Measurements from ENCODE around the gene AHCTF1. TPM values are rescaled to one million over a fixed set of nuclear protein-coding genes. Genes with fewer than 3 reads are reported as not detected.

Gene AHCTF1, protein sequence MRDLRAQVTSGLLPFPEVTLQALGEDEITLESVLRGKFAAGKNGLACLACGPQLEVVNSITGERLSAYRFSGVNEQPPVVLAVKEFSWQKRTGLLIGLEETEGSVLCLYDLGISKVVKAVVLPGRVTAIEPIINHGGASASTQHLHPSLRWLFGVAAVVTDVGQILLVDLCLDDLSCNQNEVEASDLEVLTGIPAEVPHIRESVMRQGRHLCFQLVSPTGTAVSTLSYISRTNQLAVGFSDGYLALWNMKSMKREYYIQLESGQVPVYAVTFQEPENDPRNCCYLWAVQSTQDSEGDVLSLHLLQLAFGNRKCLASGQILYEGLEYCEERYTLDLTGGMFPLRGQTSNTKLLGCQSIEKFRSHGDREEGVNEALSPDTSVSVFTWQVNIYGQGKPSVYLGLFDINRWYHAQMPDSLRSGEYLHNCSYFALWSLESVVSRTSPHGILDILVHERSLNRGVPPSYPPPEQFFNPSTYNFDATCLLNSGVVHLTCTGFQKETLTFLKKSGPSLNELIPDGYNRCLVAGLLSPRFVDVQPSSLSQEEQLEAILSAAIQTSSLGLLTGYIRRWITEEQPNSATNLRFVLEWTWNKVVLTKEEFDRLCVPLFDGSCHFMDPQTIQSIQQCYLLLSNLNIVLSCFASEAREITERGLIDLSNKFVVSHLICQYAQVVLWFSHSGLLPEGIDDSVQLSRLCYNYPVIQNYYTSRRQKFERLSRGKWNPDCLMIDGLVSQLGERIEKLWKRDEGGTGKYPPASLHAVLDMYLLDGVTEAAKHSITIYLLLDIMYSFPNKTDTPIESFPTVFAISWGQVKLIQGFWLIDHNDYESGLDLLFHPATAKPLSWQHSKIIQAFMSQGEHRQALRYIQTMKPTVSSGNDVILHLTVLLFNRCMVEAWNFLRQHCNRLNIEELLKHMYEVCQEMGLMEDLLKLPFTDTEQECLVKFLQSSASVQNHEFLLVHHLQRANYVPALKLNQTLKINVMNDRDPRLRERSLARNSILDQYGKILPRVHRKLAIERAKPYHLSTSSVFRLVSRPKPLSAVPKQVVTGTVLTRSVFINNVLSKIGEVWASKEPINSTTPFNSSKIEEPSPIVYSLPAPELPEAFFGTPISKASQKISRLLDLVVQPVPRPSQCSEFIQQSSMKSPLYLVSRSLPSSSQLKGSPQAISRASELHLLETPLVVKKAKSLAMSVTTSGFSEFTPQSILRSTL (N-terminal part only)
- 28.4 and 30.1 TPM in 2 replicates for total RNA-seq (2014; rRNA removed; shearing (Covaris generic))
- polyA plus RNA-seq (2015; cell fraction: cytosol; rRNA removed): 15.3 and 20.9 TPM in 2 replicates
- 62.2 and 63.6 TPM in 2 replicates for polyA plus RNA-seq (2015; cell fraction: nucleus; rRNA removed)

DNA sequence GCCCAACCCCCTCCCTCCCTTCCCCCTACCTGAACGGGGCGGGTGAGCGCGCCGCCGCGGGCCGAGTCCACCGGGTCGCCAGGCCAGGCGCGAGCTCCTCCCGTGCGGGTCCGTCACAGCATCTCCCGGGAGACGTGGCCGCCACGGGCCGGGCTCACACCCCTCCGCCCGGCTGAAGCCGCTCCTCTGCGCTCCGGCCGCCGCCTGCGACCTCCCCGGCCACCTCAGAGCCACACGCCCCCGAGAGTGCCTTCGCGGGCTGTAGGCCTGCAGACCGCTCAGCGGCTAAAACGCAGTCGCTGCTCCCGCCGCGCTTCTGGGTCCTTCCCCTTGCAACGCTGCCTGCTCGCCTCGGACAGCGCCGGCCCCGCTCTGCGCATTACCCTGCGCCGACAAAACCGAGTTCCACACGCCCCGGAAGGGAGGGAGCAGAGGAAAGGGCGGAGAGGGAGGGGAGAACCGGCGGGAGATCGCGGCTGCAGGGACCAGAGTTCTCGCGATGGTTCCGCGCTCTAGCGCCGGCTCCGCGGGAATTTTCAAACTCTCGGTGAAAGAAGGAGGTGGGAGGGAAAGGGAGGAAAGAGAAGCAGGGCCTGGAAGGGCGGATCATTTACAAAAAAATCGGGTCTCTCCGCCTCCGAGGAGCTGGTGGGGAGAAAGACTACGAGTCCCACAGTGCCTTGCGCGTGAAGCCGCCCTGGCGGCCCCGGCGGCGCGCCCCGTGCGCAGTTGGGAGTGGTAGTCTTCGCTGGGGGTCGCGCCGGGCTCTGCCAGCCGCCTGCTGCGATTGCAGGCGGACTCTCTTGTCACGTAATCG, at the start of gene AHCTF1:
AHCTF1 (minus strand) TSS at position 400 of the 817 bp plus-strand sequence. CDS start 13,578 bp downstream, outside the sequence.
- peak; percentile 97 for DNase-seq (ENCODE audit: low read depth)

DNA sequence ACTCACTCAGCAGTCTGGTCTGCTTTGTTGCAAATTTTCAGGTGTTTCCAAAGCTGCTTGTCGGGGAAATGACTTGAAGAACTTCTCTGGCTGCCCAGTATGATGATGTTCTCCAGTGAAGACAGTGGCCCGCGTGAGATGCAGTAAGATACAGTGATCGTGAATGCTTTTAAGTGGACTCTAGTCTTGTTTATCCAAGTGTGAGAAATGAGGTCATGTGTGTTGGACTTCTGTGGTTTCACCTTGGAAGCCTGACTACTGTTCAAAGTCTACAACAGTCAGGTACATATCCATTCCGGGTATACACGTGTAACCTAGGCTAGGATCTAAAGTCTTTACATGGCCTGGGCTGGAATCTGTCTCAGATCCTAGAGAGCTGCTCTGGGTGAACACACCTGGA, 47.0 kb upstream of the AHCTF1 start:
- no peak for DNase-seq (ENCODE audit: low read depth)

- DNase-seq (ENCODE audit: low read depth): no peak
These were observed 46.5 kb upstream of the AHCTF1 start for GRCh38 chr1:246978281-246978680.

DNA sequence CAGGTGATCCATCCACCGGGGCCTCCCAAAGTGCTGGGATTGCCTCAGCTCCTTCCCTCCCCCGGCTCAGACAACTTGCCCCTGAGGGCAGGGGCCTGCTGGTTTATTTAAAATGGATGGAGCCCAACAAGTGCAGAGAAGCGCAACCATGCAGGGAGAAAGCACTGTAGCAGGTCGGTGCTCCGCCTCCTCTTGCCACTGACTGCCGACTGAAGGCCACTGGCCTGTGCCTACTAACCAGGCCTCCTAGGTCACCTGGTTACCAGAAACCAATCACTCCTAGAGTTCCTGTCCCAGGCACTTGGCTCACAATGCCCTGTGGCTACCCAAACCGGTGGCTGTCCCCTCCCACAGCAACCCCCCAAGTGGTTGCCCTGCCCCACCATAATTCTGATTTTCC, 40.2 kb upstream of the AHCTF1 start:
- no peak for DNase-seq (ENCODE audit: low read depth)

GRCh38 chr1:246971090-246971721, 39.5 kb upstream of the AHCTF1 start:
- peak; percentile 34 for DNase-seq (ENCODE audit: low read depth)

- DNase-seq (ENCODE audit: low read depth): no peak
These were observed 37.9 kb upstream of the AHCTF1 start for GRCh38 chr1:246969621-246970020.

- DNase-seq (ENCODE audit: low read depth): no peak
These were observed 34.8 kb upstream of the AHCTF1 start for GRCh38 chr1:246966502-246966901.

GRCh38 chr1:246959944-246960693, 28.4 kb upstream of the AHCTF1 start:
- DNase-seq (ENCODE audit: low read depth): no peak

- DNase-seq (ENCODE audit: low read depth): no peak
These were observed 22.4 kb upstream of the AHCTF1 start for GRCh38 chr1:246954126-246954525.

DNA sequence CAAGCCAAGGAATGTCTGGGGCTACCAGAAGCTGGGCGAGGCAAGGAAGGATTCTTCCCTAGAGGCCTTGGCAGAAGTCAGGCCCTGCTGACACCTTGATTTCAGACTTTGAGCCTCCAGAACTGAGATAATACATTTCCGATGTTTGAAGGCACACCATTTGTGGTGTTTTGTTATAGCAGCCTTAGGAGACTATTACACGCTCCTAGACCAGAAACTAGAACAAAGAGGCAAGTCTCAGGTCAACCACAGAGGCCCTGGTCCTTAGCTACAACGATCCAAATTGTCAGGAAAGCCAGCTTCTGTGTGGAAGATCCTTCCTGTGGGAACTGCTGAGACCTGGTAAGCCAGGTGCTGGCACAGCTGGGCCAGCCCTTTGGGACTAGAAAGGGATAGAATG, 19.7 kb upstream of the AHCTF1 start:
- DNase-seq (ENCODE audit: low read depth): no peak

DNA sequence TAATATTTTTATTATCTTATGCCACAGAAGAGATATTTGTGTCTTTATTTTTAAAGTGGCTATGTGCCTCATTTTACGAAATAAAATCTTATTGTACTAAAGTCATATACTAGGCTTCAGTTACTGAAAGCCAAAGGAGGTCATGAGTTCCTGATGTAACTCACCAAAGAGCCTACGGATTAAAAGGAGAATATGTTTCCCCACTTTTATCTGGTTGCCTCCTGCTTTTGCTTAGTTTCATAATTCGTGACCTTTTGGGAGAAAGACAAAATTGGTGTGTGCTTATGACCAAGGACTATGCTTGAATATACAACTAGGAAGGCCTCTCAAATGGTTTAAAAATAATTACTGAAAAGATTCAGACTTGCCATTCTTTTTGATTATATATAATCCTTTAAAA, 18.2 kb upstream of the AHCTF1 start:
- DNase-seq (ENCODE audit: low read depth): no peak

DNA sequence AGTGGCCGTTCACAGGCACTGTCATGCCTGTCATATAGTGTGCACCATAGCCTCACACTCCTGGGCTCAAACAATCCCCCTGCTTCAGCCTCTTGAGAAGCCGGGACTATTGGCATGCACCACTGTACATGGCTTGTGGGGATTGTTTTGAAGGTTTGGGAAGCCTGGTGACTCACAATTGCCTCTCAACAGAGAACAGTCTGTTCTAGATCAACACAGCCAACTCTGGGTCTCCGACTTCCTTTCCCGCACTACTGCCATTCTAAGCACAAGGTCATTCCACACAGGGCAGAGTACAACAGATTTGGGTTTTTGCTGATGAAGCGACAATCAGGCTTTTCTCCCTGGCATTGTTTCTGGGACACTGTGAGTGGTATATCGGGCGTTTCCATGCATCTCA, 15.5 kb upstream of the AHCTF1 start:
- peak; percentile 64 for DNase-seq (ENCODE audit: low read depth)

DNA sequence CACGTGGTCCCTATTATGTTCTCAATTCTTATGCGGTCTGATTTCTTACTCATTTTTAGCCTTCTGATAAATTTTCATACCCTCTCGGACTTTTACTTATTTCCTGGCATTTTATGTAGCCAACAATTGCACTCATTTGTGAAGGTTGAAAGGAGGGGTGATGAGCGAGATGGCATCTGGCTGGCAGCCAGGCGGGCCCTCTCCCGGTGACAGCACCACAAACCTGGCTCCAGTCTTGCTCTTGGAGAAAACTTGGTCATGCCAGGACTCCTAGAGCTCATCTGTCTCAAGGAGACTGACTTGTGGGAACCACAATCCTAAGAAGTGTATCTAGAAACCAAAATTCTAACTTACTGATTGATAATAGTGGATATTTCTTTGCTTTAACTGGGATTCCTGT, 14.6 kb upstream of the AHCTF1 start:
- DNase-seq (ENCODE audit: low read depth): no peak

- DNase-seq (ENCODE audit: low read depth): no peak
These were observed 3.0 kb upstream of the AHCTF1 start for GRCh38 chr1:246934765-246935164.

GRCh38 chr1:246933893-246934292, 2.1 kb upstream of the AHCTF1 start:
- DNase-seq (ENCODE audit: low read depth): no peak

DNA sequence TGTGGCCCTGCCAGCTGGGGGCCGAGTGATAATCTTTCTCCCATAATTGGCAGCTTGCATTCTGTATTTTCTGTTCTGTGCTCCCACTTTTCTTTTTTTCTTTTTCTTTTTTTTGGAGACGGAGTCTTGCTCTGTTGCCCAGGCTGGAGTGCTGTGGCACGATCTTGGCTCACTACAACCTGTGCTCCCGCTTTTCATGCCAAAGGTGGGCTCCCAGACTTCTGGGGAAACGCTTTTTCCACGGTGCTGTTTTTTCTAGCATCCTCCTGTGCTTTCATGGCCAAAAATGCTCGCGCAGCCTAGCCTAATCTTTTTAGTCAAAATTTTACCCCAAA, 585 bp upstream of the AHCTF1 start:
- no peak for DNase-seq (ENCODE audit: low read depth)

DNA sequence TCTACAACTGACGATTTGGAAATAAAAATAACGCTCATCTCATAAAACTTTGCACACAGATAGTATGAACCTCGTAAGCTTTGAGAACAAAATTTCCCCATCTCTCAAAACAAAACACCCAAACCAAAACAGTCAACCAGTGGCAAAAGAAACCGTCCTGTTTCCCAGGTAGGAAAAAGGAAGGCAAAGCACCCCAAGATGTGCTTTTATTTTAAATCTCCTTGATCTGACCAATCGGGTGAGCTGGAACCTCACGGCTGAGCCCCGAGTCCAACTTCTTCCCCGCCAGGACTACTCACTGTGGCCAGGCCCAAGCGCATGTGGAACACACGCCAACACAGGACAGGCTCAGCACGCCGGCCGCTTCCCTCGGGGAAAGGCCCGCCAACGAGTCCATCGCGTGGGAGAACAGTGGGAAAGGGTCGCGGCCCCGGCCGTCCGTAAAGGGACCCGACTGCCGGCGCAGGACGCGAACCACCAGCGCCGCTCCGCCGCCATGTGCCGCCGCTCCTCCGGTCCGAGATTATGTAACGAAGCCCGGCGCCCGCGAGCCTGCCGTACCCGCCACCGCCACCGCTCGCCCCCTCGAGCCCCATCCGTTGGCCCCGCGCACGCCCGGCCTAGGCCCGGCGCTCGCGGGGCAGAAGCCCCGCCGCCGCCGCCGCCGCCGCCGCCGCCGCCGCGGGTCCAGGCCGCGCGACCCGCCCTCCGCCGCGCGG, 759 bp downstream of the AHCTF1 start:
- DNase-seq (ENCODE audit: low read depth): peak; percentile 37

DNA sequence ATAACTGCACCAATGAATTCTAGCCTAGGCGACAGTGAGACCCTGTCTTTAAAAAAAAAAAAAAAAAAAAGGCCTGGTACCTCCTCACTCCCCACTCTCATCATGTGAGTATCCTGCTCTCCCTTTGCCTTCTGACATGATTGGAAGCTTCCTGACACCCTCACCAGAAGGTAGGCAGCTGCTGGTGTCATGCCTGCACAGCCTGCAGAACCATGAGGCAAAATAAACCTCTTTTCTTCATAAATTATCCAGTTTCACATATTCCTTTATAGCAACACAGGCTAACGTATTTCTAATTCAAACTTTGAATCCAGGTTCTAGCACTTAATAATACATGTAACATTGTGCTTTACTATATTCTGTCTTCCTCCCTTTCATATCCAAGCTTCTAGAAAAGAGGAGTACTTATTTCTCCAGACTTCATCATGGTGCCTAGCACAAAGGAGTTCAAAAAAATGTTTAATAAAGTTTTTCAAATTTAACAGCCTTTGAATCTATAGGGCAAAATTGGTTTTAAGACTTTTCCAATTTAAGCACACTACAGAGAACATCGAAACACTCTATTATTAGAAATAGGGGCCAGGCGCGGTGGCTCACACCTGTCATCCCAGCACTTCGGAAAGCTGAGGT, 5.6 kb downstream of the AHCTF1 start:
- DNase-seq (ENCODE audit: low read depth): no peak
